ENCODE results near the gene ANO4. TPM values are rescaled to one million over a fixed set of nuclear protein-coding genes. Genes with fewer than 3 reads are reported as not detected.
"Not testable (repeated sequence)": the region's sequence is repeated elsewhere in the genome, so short reads cannot be mapped to it uniquely, and the experiment has no call there.

Gene ANO4
- total RNA-seq, 3 donors from 2014 or later, result 0.33 to 1.0 (median 0.80) TPM

GRCh38 chr12:100932571-100932970 is 138.0 kb downstream of the ANO4 start:
- no peaks in the 10 kb centered on the region for H3K27me3 ChIP-seq
- no peaks in the 10 kb centered on the region for H3K36me3 ChIP-seq
- no peak for DNase-seq (ENCODE audit: low spot score in 2 of 2)
- intact Hi-C loops (cut with DNase I; ENCODE audit: low total_unique reads), result no loop called here
- no peaks in the 10 kb centered on the region for H3K9me3 ChIP-seq
- TF ChIP-seq CTCF (IDR thresholded peaks at IDR 0.05) (no peak), POLR2AphosphoS5 (IDR thresholded peaks at IDR 0.05) (no peak), POLR2A (IDR thresholded peaks at IDR 0.05) (no peak)
- no peak overlapping the region for H3K27ac ChIP-seq
- H3K4me1 ChIP-seq, result no peaks in the 10 kb centered on the region
- H3K4me3 ChIP-seq, result no peak overlapping the region

GRCh38 chr12:100933531-100933930 is 139.0 kb downstream of the ANO4 start:
- H3K27ac ChIP-seq; intact Hi-C loops (cut with DNase I; ENCODE audit: low total_unique reads); H3K4me1 ChIP-seq; H3K4me3 ChIP-seq; H3K9me3 ChIP-seq; H3K36me3 ChIP-seq; DNase-seq (ENCODE audit: low spot score in 2 of 2); H3K27me3 ChIP-seq: not testable (repeated sequence)

- Histone ChIP-seq H3K9me3 (no peaks in the 10 kb centered on the region), H3K36me3 (no peaks in the 10 kb centered on the region), H3K4me1 (no peaks in the 10 kb centered on the region), H3K27ac (no peak overlapping the region), H3K27me3 (no peaks in the 10 kb centered on the region), H3K4me3 (no peak overlapping the region)
- DNase-seq (ENCODE audit: low spot score in 2 of 2), result no peak
- intact Hi-C loops (cut with DNase I; ENCODE audit: low total_unique reads), result no loop called here
- TF ChIP-seq POLR2AphosphoS5 (IDR thresholded peaks at IDR 0.05) (no peak), CTCF (IDR thresholded peaks at IDR 0.05) (no peak), POLR2A (IDR thresholded peaks at IDR 0.05) (no peak)
These were observed 141.4 kb downstream of the ANO4 start for GRCh38 chr12:100935929-100936328.

- H3K9me3 ChIP-seq, result no peaks in the 10 kb centered on the region
- no peak overlapping the region for H3K27ac ChIP-seq
- H3K4me3 ChIP-seq, result no peak overlapping the region
- no peak for DNase-seq (ENCODE audit: low spot score in 2 of 2)
- no peaks in the 10 kb centered on the region for H3K4me1 ChIP-seq
- no peaks in the 10 kb centered on the region for H3K36me3 ChIP-seq
- TF ChIP-seq POLR2AphosphoS5 (IDR thresholded peaks at IDR 0.05) (no peak), POLR2A (IDR thresholded peaks at IDR 0.05) (no peak), CTCF (IDR thresholded peaks at IDR 0.05) (no peak)
- no peaks in the 10 kb centered on the region for H3K27me3 ChIP-seq
- intact Hi-C loops (cut with DNase I; ENCODE audit: low total_unique reads), result no loop called here
These were observed 142.1 kb downstream of the ANO4 start for GRCh38 chr12:100936661-100937060.

- intact Hi-C loops (cut with DNase I; ENCODE audit: low total_unique reads), result no loop called here
These were observed 145.9 kb downstream of the ANO4 start for GRCh38 chr12:100940503-100940902.

GRCh38 chr12:100942984-100943749 is 148.6 kb downstream of the ANO4 start:
- TF ChIP-seq CTCF (IDR thresholded peaks at IDR 0.05) (no peak), POLR2AphosphoS5 (IDR thresholded peaks at IDR 0.05) (no peak), POLR2A (IDR thresholded peaks at IDR 0.05) (no peak)
- no peak for DNase-seq (ENCODE audit: low spot score in 2 of 2)
- intact Hi-C loops (cut with DNase I; ENCODE audit: low total_unique reads), result no loop called here
- no peak overlapping the region for H3K4me3 ChIP-seq
- H3K27me3 ChIP-seq, result no peaks in the 10 kb centered on the region
- H3K9me3 ChIP-seq, result no peaks in the 10 kb centered on the region
- no peak overlapping the region for H3K27ac ChIP-seq
- H3K4me1 ChIP-seq, result no peaks in the 10 kb centered on the region
- no peaks in the 10 kb centered on the region for H3K36me3 ChIP-seq

More at GRCh38 chr12:100940503-100940902, 145.9 kb downstream of the ANO4 start:
- TF ChIP-seq POLR2A (IDR thresholded peaks at IDR 0.05), result no peak
- no peak overlapping the region for H3K27ac ChIP-seq
- no peaks in the 10 kb centered on the region for H3K27me3 ChIP-seq
- DNase-seq (ENCODE audit: low spot score in 2 of 2), result no peak
- no peak overlapping the region for H3K4me3 ChIP-seq
- no peaks in the 10 kb centered on the region for H3K9me3 ChIP-seq
- no peaks in the 10 kb centered on the region for H3K36me3 ChIP-seq
- no peaks in the 10 kb centered on the region for H3K4me1 ChIP-seq
